GM12878 (cell line): ENCODE measurements around the gene ZKSCAN8. TPM values are rescaled to one million over a fixed set of nuclear protein-coding genes. Genes with fewer than 3 reads are reported as not detected.

ENCODE experiments used
- ATAC-seq: fragments of 200-7000 bp; cut with Tn5 transposase; 3 replicates; pipeline ENCODE4 v1.9.1; 2020; ENCODE audit warnings: mild to moderate bottlenecking, moderate library complexity
- BruUV-seq: library from RNA; stranded (reverse); fragments of 400-500 nt; replicated peaks from 2 replicates; lab custom pipeline; 2021; lab: Mats Ljungman, UMichigan
- CTCF ChIA-PET: fragments of 300-600 bp; sonication (Branson Sonifier 250); formaldehyde crosslinking; extraction: SDS; loops from one replicate; lab custom pipeline; 2021; ENCODE audit warnings: inconsistent platforms; lab: Yijun Ruan, JAX
- POLR2A ChIA-PET: fragments of 350-600 bp; formaldehyde crosslinking; extraction: SDS; loops from one replicate; lab custom pipeline; 2021; ENCODE audit warnings: inconsistent platforms; lab: Charles Lee
- RAD21 ChIA-PET: fragments of 300-600 bp; sonication (Branson Sonifier 250); formaldehyde crosslinking; loops from one replicate; lab custom pipeline; 2023; ENCODE audit warnings: antibody characterized with exemption; ENCODE audit not compliant: unreplicated experiment; lab: Charles Lee
- SMC1A ChIA-PET: fragments of 300-600 bp; sonication (Branson Sonifier 250); formaldehyde crosslinking; loops from one replicate; lab custom pipeline; 2023; ENCODE audit not compliant: unreplicated experiment, uncharacterized antibody; lab: Charles Lee
- DNase-seq: peaks from one replicate; pipeline ENCODE4 v3.0.0-alpha.2; 2011; ENCODE audit warnings: low read depth, low spot score
- FAIRE-seq: peaks from 3 replicates; lab custom pipeline; 2011; peaks lifted over from hg19 to GRCh38; lab: Jason Lieb, UNC
- H2AFZ ChIP-seq: 2 replicates; pipeline ENCODE4 v1.6.0; 2011; ENCODE audit warnings: low read depth, low read length, control low read depth; ENCODE audit not compliant: control insufficient read depth
- H3K27ac ChIP-seq: 2 replicates; pipeline ENCODE4 v1.5.1; 2011; ENCODE audit warnings: control low read depth; ENCODE audit not compliant: control insufficient read depth, insufficient read depth
- H3K27me3 ChIP-seq, 2 experiments: replicated peaks in 1 of 2; 2 replicates each; pipeline versions ENCODE4 v1.6.0 to v1.6.1; 2011; ENCODE audit warnings: low read length in 1 of 2; ENCODE audit not compliant: control insufficient read depth in 2 of 2, insufficient read depth in 2 of 2
- H3K36me3 ChIP-seq, 2 experiments: 2 replicates each; pipeline ENCODE4 v1.5.1; 2011; ENCODE audit warnings: low read length in 1 of 2; ENCODE audit not compliant: control insufficient read depth in 2 of 2, insufficient read depth in 2 of 2
- H3K4me1 ChIP-seq: 2 replicates; pipeline ENCODE4 v1.6.1; 2011; ENCODE audit warnings: mild to moderate bottlenecking, low read length, moderate library complexity, mixed read lengths; ENCODE audit not compliant: control insufficient read depth, insufficient read depth
- H3K4me2 ChIP-seq: 2 replicates; pipeline ENCODE4 v1.6.0; 2011; ENCODE audit warnings: control low read depth; ENCODE audit not compliant: control insufficient read depth, insufficient read depth
- H3K4me3 ChIP-seq: fragments of 200-600 bp; sonication (generic); 2 replicates; pipeline ENCODE4 v1.5.1; 2016
- H3K79me2 ChIP-seq: 2 replicates; pipeline ENCODE4 v1.6.0; 2011; ENCODE audit warnings: low read length; ENCODE audit not compliant: control insufficient read depth, insufficient read depth
- H3K9ac ChIP-seq: 2 replicates; pipeline ENCODE4 v1.8.0; 2011; ENCODE audit warnings: low read length, control low read depth, mixed read lengths; ENCODE audit not compliant: control insufficient read depth, insufficient read depth
- H3K9me3 ChIP-seq: replicated peaks from 3 replicates; pipeline ENCODE4 v1.5.1; 2011; ENCODE audit warnings: mild to moderate bottlenecking, low read length; ENCODE audit not compliant: control insufficient read depth, insufficient read depth
- H4K20me1 ChIP-seq: 2 replicates; pipeline ENCODE4 v1.6.0; 2011; ENCODE audit not compliant: control insufficient read depth, insufficient read depth
- CREB1 ChIP-seq: IDR thresholded peaks from 2 replicates; pipeline ENCODE4 v1.6.1; 2012; ENCODE audit warnings: low read depth, mild to moderate bottlenecking, inconsistent platforms
- HCFC1 ChIP-seq: fragments of 150-350 bp; IDR thresholded peaks from 2 replicates; pipeline ENCODE4 v1.6.1; 2014; ENCODE audit warnings: low read length
- MXI1 ChIP-seq: fragments of 150-350 bp; IDR thresholded peaks from 2 replicates; pipeline ENCODE4 v1.6.1; 2011; ENCODE audit warnings: low read depth, mild to moderate bottlenecking, inconsistent platforms, low read length, improper control_type of control experiment
- MYB ChIP-seq: fragments of 150-350 bp; IDR thresholded peaks from 2 replicates; pipeline ENCODE4 v1.6.1; 2014; ENCODE audit warnings: mild to moderate bottlenecking, low read depth, low read length, borderline replicate concordance
- MYC ChIP-seq: IDR thresholded peaks from 2 replicates; pipeline ENCODE4 v1.6.1; 2011; ENCODE audit warnings: mild to moderate bottlenecking, low read length, moderate library complexity, inconsistent platforms; ENCODE audit not compliant: insufficient read depth, insufficient replicate concordance, insufficient read length, severe bottlenecking
- PAX5 ChIP-seq: IDR thresholded peaks from 2 replicates; pipeline ENCODE4 v1.6.1; 2011; ENCODE audit warnings: low read depth, low read length, borderline replicate concordance
- RAD51 ChIP-seq: fragments of 450-650 bp; IDR thresholded peaks from 2 replicates; pipeline ENCODE4 v1.6.1; 2016; ENCODE audit warnings: moderate library complexity, mild to moderate bottlenecking, inconsistent platforms
- WGBS: methylation state at CpG from one replicate; pipeline ENCODE4 v1.1.6; 2016; ENCODE audit warnings: low lambda C conversion rate; ENCODE audit not compliant: insufficient replicate concordance, insufficient coverage; ENCODE audit errors: missing lambda C conversion rate; 5-methylcytosine and 5-hydroxymethylcytosine counted together
- in situ Hi-C: fragments of 300-500 bp; cut with MboI; formaldehyde crosslinking; loops from 9 replicates; pipeline ENCODE4 v1.14.3; 2018; ENCODE audit warnings: mixed read lengths
- intact Hi-C: fragments of 100-400 bp; cut with micrococcal nuclease; formaldehyde crosslinking; loops from one replicate; pipeline ENCODE4 v1.14.2; 2022; ENCODE audit not compliant: unreplicated experiment
- polyA plus RNA-seq, 11 experiments: library from polyadenylated mRNA; depleted of rRNA in 4 of 11; unstranded in 6 of 11; stranded (reverse) in 5 of 11; fragments of >200 nt; fragmentation: Nextera tagmentation in 4 of 11; fragmentation: Illumina TruSeq in 1 of 11; extraction: Ambion mirVana in 4 of 11; extraction: Trizol in 1 of 11; gene quantifications; 1 replicate in 1 of 11; 2 replicates in 10 of 11; pipeline versions ENCODE4 v1.2.1 to v1.2.3, GENCODE V29; 2011 to 2016; ENCODE audit warnings: inconsistent platforms in 2 of 11, missing spikeins in 2 of 11, low read depth in 1 of 11
- total RNA-seq, 4 experiments: library from RNA; depleted of rRNA in 3 of 4; stranded (reverse); fragments of >200 nt in 3 of 4; fragmentation: Illumina TruSeq in 1 of 4; extraction: Trizol in 1 of 4; gene quantifications; 2 replicates each; pipeline versions ENCODE4 v1.2.1 to v1.2.3, GENCODE V29; 2013 to 2021
- TF ChIP-seq, protein P1 (sequence below): fragments of 450-650 bp; conservative IDR thresholded peaks from 2 replicates; pipeline ENCODE4 v1.6.1; 2017; ENCODE audit warnings: mild to moderate bottlenecking, moderate library complexity
- TF ChIP-seq, protein P2 (sequence below): fragments of 450-650 bp; IDR thresholded peaks from 2 replicates; pipeline ENCODE4 v1.6.1; 2016; ENCODE audit warnings: mild to moderate bottlenecking, moderate library complexity, borderline replicate concordance
- TF ChIP-seq, protein P3 (sequence below): IDR thresholded peaks from 2 replicates; pipeline ENCODE4 v1.6.1; 2011; ENCODE audit warnings: mild to moderate bottlenecking, low read depth, low read length, moderate library complexity; ENCODE audit not compliant: insufficient replicate concordance

ZKSCAN8 gene
- total and polyA plus RNA-seq, 10 of the 15 experiments (the other 5 are each of a cell fraction or from before 2014, with no cell fraction given): 1.0 to 17.9 (median 8.7) TPM

DNA sequence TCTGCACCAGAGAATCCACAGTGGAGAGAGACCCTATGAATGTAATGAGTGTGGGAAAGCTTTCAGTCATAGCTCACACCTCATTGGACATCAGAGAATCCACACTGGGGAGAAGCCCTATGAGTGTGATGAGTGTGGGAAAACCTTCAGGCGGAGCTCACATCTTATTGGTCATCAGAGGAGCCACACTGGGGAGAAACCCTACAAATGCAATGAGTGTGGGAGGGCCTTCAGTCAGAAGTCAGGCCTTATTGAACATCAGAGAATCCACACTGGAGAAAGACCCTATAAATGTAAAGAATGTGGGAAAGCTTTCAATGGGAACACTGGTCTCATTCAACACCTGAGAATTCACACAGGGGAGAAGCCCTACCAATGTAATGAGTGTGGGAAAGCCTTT lies 11.9 kb downstream of the ZKSCAN8 start:
- no peak overlapping the region for H3K27ac ChIP-seq
- BruUV-seq: no TSS peak
- H3K79me2 ChIP-seq: no peaks in the 10 kb centered on the region
- in situ Hi-C loops: no loop called here
- WGBS: 100% methylated on average over 1 of the region's 1 CpG
- ChIA-PET CTCF (interaction anchor here (1.2 to 1.4 kb wide), 2 partner anchors 10 to 20 kb away, joined by 3 to 4 read pairs; no protein-coding TSS in a partner anchor), POLR2A (no interaction called here), RAD21 (no interaction called here), SMC1A (interaction anchor here (0.8 to 1.3 kb wide), 2 partner anchors 11 to 20 kb away, joined by 3 to 4 read pairs; no protein-coding TSS in a partner anchor)
- no peak overlapping the region for H2AFZ ChIP-seq
- H3K4me3 ChIP-seq: no peak overlapping the region
- DNase-seq (no peak), FAIRE-seq (no peak), ATAC-seq (no peak)
- peaks cover 15% of the 10 kb centered on the region for H3K9me3 ChIP-seq
- no peaks in the 10 kb centered on the region for H4K20me1 ChIP-seq
- H3K4me1 ChIP-seq: no peaks in the 10 kb centered on the region
- H3K27me3 ChIP-seq: no peaks in the 10 kb centered on the region
- H3K4me2 ChIP-seq: no peak overlapping the region
- H3K9ac ChIP-seq: no peak overlapping the region
- H3K36me3 ChIP-seq: peaks cover 9 to 45% of the 10 kb centered on the region in 2 experiments
- TF ChIP-seq CREB1: no peak
- intact Hi-C loops: no loop called here

DNA sequence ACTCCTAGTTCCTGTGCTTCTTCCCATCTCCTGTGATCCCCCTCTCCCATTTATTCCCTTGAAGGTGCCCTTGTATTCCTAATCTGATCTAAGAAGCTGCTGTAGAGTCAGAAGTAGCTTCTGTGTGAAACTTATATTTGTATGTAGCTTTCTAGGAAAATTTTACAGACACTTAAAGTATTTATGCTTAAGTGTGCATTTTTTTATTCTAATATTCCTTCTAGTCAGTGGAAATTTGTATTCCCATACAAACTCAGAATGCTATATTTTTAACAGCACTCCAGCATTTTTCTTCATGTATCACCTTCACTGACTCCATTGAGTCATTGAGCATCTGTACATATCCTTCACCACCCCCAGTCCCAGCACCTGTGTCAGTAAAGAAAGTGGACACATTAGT lies 12.7 kb downstream of the ZKSCAN8 start:
- no TSS peak for BruUV-seq
- ChIA-PET SMC1A (no interaction called here), POLR2A (no interaction called here), RAD21 (no interaction called here), CTCF (no interaction called here)
- no peaks in the 10 kb centered on the region for H3K4me1 ChIP-seq
- H3K79me2 ChIP-seq: no peaks in the 10 kb centered on the region
- intact Hi-C loops: no loop called here
- no peak overlapping the region for H3K9ac ChIP-seq
- H3K4me3 ChIP-seq: no peak overlapping the region
- no peak overlapping the region for H3K27ac ChIP-seq
- FAIRE-seq: no peak
- no peak for DNase-seq
- peaks cover 15% of the 10 kb centered on the region for H3K9me3 ChIP-seq
- in situ Hi-C loops: no loop called here
- H3K4me2 ChIP-seq: no peak overlapping the region
- no peak for ATAC-seq
- no peaks in the 10 kb centered on the region for H4K20me1 ChIP-seq
- H2AFZ ChIP-seq: no peak overlapping the region
- peaks cover 9 to 43% of the 10 kb centered on the region in 2 experiments for H3K36me3 ChIP-seq
- no peaks in the 10 kb centered on the region for H3K27me3 ChIP-seq
- no peak for TF ChIP-seq HCFC1
- no peak for TF ChIP-seq MXI1
- TF ChIP-seq, protein P1, sequence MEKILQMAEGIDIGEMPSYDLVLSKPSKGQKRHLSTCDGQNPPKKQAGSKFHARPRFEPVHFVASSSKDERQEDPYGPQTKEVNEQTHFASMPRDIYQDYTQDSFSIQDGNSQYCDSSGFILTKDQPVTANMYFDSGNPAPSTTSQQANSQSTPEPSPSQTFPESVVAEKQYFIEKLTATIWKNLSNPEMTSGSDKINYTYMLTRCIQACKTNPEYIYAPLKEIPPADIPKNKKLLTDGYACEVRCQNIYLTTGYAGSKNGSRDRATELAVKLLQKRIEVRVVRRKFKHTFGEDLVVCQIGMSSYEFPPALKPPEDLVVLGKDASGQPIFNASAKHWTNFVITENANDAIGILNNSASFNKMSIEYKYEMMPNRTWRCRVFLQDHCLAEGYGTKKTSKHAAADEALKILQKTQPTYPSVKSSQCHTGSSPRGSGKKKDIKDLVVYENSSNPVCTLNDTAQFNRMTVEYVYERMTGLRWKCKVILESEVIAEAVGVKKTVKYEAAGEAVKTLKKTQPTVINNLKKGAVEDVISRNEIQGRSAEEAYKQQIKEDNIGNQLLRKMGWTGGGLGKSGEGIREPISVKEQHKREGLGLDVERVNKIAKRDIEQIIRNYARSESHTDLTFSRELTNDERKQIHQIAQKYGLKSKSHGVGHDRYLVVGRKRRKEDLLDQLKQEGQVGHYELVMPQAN: no peak
- no peak for TF ChIP-seq RAD51
- no peak for TF ChIP-seq MYC
- TF ChIP-seq, protein P2, sequence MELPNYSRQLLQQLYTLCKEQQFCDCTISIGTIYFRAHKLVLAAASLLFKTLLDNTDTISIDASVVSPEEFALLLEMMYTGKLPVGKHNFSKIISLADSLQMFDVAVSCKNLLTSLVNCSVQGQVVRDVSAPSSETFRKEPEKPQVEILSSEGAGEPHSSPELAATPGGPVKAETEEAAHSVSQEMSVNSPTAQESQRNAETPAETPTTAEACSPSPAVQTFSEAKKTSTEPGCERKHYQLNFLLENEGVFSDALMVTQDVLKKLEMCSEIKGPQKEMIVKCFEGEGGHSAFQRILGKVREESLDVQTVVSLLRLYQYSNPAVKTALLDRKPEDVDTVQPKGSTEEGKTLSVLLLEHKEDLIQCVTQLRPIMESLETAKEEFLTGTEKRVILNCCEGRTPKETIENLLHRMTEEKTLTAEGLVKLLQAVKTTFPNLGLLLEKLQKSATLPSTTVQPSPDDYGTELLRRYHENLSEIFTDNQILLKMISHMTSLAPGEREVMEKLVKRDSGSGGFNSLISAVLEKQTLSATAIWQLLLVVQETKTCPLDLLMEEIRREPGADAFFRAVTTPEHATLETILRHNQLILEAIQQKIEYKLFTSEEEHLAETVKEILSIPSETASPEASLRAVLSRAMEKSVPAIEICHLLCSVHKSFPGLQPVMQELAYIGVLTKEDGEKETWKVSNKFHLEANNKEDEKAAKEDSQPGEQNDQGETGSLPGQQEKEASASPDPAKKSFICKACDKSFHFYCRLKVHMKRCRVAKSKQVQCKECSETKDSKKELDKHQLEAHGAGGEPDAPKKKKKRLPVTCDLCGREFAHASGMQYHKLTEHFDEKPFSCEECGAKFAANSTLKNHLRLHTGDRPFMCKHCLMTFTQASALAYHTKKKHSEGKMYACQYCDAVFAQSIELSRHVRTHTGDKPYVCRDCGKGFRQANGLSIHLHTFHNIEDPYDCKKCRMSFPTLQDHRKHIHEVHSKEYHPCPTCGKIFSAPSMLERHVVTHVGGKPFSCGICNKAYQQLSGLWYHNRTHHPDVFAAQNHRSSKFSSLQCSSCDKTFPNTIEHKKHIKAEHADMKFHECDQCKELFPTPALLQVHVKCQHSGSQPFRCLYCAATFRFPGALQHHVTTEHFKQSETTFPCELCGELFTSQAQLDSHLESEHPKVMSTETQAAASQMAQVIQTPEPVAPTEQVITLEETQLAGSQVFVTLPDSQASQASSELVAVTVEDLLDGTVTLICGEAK: no peak
- TF ChIP-seq, protein P3, sequence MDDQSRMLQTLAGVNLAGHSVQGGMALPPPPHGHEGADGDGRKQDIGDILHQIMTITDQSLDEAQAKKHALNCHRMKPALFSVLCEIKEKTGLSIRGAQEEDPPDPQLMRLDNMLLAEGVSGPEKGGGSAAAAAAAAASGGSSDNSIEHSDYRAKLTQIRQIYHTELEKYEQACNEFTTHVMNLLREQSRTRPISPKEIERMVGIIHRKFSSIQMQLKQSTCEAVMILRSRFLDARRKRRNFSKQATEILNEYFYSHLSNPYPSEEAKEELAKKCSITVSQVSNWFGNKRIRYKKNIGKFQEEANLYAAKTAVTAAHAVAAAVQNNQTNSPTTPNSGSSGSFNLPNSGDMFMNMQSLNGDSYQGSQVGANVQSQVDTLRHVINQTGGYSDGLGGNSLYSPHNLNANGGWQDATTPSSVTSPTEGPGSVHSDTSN: no peak
- TF ChIP-seq PAX5: no peak
- TF ChIP-seq MYB: no peak
